Liver (tissue), 3 donors: ENCODE data around the gene CD63.

Experiments used
- CTCF ChIP-seq: fragments of 150-350 bp; IDR thresholded peaks from 2 replicates; pipeline ENCODE4 v1.5.1; 2017; ENCODE audit warnings: improper control_type of control experiment, low read depth, low read length; ENCODE audit not compliant: missing input control
- NR2F2 ChIP-seq: IDR thresholded peaks from 2 replicates; pipeline ENCODE4 v1.6.1; 2016; ENCODE audit warnings: antibody characterized with exemption
- RAD21 ChIP-seq, 2 donors: IDR thresholded peaks; 2 replicates each; pipeline ENCODE4 v1.6.1; 2016; ENCODE audit warnings: antibody characterized with exemption in 2 of 2, mild to moderate bottlenecking in 2 of 2
- donor health status: healthy.
- donor health status: healthy.

GRCh38 chr12:55711786-55712553 is 16.8 kb downstream of the CD63 start:
- no peak for TF ChIP-seq CTCF
- TF ChIP-seq NR2F2, result no peak
- no peak for TF ChIP-seq RAD21 (IDR thresholded peaks at IDR 0.05)
